ENCODE measurements around the gene TMEM53. TPM values are rescaled to one million over a fixed set of nuclear protein-coding genes. Genes with fewer than 3 reads are reported as not detected.

The TMEM53 gene
- total RNA-seq, 2 donors from 2014 or later, result 6.2 to 7.6 TPM

DNA sequence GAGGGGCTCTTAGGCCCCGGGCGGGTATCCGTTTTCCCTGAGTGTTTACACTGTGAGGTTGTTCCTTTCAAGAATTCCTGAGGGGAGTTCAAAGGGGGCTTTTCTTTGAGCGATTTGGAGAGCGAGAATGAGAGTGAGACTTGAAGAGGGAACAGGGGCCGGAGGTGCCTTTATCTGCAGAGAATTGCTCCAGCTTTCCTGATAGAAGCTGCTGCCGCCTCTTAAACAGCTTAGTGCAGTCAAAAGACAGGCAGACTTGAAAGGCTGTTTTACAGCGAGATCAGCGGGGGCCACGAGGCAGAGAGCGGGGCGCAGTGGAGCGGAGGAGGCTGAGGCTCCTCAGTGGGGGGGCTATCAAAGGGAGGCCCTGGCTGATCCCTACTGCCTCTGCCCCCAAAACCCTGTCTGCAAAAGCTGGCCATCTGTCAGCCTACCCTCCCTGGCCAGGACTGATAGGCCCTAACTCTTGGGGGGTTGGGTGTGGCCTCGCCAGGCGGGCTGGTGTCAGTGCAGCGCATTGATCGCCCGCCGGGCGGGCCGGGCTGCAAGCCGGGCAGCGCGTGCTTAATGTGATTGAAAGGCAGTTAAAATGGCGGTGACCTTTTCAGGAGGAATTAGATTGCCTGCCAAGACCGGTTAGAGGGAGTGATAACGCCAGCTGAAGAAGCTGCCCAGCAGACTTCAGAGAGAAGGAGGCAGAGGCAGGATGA, 36.4 kb downstream of the TMEM53 start:
- Histone ChIP-seq H3K27me3 (no peaks in the 10 kb centered on the region), H3K4me1 (peaks cover 21% of the 10 kb centered on the region), H3K9me3 (no peaks in the 10 kb centered on the region), H3K27ac (no peak overlapping the region), H3K4me3 (no peak overlapping the region), H3K36me3 (replicated peaks in 1 of 2; ENCODE audit: insufficient read depth in 1 of 2, low read depth in 2 of 2) (peaks cover 7 to 22% of the 10 kb centered on the region in 2 donors)
- ATAC-seq, result no peak
- TF ChIP-seq POLR2A (IDR thresholded peaks at IDR 0.05), result no peak
- TF ChIP-seq, protein P1, sequence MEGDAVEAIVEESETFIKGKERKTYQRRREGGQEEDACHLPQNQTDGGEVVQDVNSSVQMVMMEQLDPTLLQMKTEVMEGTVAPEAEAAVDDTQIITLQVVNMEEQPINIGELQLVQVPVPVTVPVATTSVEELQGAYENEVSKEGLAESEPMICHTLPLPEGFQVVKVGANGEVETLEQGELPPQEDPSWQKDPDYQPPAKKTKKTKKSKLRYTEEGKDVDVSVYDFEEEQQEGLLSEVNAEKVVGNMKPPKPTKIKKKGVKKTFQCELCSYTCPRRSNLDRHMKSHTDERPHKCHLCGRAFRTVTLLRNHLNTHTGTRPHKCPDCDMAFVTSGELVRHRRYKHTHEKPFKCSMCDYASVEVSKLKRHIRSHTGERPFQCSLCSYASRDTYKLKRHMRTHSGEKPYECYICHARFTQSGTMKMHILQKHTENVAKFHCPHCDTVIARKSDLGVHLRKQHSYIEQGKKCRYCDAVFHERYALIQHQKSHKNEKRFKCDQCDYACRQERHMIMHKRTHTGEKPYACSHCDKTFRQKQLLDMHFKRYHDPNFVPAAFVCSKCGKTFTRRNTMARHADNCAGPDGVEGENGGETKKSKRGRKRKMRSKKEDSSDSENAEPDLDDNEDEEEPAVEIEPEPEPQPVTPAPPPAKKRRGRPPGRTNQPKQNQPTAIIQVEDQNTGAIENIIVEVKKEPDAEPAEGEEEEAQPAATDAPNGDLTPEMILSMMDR (IDR thresholded peaks at IDR 0.05), result no peak
- intact Hi-C loops (cut with DNase I), result no loop called here
- 84 to 85% methylated on average over 24 to 27 of the region's 27 CpGs for WGBS, 2 donors
- DNase-seq, result no peak

DNA sequence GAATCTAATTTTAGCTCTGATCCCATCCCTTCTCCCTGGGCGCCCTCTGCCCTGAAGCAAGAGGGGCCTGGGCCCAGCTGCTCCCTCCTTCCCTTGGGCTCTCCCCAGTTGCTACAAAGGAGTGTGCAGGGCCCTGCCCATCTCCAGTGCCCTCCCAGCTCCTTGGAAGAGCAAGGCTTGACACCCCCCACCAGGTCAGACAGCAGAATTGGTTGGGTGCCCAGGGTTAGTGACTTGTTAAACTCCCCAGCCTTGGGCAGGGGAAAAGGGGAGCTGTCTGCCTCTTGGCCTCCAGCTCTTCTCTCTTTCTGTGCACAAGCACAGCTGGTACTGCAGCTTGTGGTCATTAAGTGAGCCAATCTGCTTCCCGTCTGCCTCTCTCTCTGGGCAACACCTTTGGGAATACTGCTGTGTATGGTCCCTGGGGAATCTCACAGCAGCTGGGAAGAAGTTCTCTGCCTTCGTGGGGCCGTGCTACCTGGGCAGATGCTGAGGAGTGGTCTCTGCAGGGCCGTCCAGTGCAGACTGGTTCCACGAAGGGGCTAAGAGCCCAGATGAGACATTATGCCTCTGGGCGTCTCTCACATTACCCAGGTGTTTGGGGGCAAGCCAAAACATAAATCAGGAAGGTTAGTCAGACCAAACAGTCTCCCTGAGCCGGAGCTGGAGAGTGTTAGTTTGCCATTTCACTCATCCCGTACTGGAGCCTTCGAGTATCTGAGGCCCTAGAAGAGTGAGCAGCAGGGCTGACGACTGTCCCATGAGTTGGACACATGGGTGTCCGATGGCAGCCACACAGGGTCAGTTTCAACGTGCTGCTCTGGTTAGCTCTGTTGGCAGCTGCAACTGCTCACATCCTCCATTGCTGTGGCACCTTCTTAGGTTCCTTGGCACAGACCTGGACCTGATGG, 37.3 kb downstream of the TMEM53 start:
- no peak overlapping the region for H3K27ac ChIP-seq
- no peaks in the 10 kb centered on the region for H3K9me3 ChIP-seq
- intact Hi-C loops (cut with DNase I), result no loop called here
- DNase-seq (no peak), ATAC-seq (no peak)
- TF ChIP-seq POLR2A (IDR thresholded peaks at IDR 0.05), result no peak
- TF ChIP-seq, protein P1 (IDR thresholded peaks at IDR 0.05), result no peak
- peaks cover 26% of the 10 kb centered on the region for H3K4me1 ChIP-seq
- no peaks in the 10 kb centered on the region for H3K27me3 ChIP-seq
- peaks cover 7 to 22% of the 10 kb centered on the region in 2 donors for H3K36me3 ChIP-seq (replicated peaks in 1 of 2; ENCODE audit: insufficient read depth in 1 of 2, low read depth in 2 of 2)
- no peak overlapping the region for H3K4me3 ChIP-seq
- 75 to 80% methylated on average over 13 of the region's 13 CpGs for WGBS, 2 donors

DNA sequence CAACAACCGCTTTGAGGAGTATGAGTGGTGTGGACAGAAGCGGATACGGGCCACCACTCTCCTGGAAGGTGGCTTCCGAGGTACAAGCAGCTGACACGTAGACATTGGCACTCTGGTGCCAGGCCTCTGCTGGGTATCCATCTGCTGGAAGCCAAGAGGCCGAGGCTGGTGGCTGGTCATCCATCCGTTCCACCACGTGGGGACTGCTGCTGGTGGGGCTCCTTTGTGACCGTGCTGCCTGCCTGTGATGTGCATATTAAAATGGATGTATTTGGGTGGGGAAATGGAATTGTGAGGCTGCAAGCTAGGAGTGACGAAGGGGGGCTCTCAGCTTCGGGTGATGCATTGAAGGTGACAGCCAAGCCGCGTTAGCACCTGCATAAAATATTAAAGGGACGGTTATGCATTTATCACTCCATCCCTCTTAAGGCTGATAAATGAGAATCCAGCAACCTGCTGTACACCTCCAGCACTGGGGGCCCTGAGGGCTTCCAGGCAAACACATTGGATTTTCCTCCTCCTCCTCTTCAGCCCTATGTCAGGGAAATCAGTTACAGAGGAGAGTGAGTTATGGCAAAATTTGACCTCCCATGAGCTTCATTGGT, 38.1 kb downstream of the TMEM53 start:
- intact Hi-C loops (cut with DNase I), result no loop called here

DNA sequence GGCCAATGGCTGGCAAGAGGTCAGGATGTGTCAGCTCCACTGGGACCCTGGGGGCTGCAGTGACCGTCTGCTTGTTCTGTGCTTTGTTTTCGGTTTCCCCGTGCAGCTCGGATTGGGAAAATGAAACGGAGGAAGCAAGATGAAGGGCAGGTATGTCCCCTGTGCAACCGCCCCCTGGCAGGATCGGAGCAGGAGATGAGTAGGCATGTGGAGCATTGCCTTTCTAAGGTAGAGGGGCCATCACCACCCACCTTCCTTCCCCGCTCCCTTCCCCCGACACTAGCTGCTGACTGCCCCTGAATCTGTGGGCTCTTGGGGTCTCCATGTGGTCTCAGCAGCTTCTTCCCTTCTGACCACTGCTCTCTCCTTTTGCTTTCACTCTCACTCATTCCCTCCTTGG, 38.8 kb downstream of the TMEM53 start:
- peaks cover 33% of the 10 kb centered on the region for H3K4me1 ChIP-seq
- no peaks in the 10 kb centered on the region for H3K27me3 ChIP-seq
- ATAC-seq (no peak), DNase-seq (no peak)
- intact Hi-C loops (cut with DNase I), result no loop called here
- no peak overlapping the region for H3K27ac ChIP-seq
- H3K9me3 ChIP-seq, result no peaks in the 10 kb centered on the region
- no peak for TF ChIP-seq POLR2A (IDR thresholded peaks at IDR 0.05)
- TF ChIP-seq, protein P1 (IDR thresholded peaks at IDR 0.05), result no peak
- H3K4me3 ChIP-seq, result no peak overlapping the region
- WGBS, 2 donors, result 88 to 91% methylated on average over 9 of the region's 9 CpGs
- peaks cover 7 to 20% of the 10 kb centered on the region in 2 donors for H3K36me3 ChIP-seq (replicated peaks in 1 of 2; ENCODE audit: insufficient read depth in 1 of 2, low read depth in 2 of 2)

More for the DNA sequence above, 38.1 kb downstream of the TMEM53 start:
- Histone ChIP-seq H3K9me3 (no peaks in the 10 kb centered on the region), H3K27ac (no peak overlapping the region), H3K4me3 (no peak overlapping the region), H3K4me1 (peaks cover 28% of the 10 kb centered on the region), H3K36me3 (replicated peaks in 1 of 2; ENCODE audit: insufficient read depth in 1 of 2, low read depth in 2 of 2) (peaks cover 7 to 22% of the 10 kb centered on the region in 2 donors), H3K27me3 (no peaks in the 10 kb centered on the region)
- DNase-seq (no peak), ATAC-seq (no peak)
- TF ChIP-seq, protein P1 (IDR thresholded peaks at IDR 0.05), result no peak
- no peak for TF ChIP-seq POLR2A (IDR thresholded peaks at IDR 0.05)
- 82 to 84% methylated on average over 13 to 14 of the region's 14 CpGs for WGBS, 2 donors
